HG02852 (cell line): ENCODE data around the gene ABCA3.

Experiments used
- ATAC-seq: cut with Tn5 transposase; IDR thresholded peaks from one replicate; pipeline ENCODE4 v1.9.1; 2021; ENCODE audit warnings: mild to moderate bottlenecking, moderate library complexity; ENCODE audit not compliant: unreplicated experiment

The ABCA3 gene

GRCh38 chr16:2236337-2237101 is 104.0 kb downstream of the ABCA3 start, which contains the start of gene DNASE1L2:
DNASE1L2 (plus strand) TSS chr16:2236444; CDS start chr16:2236817, 373 bp downstream.
- no peak for ATAC-seq

- ATAC-seq, result no peak
These were observed 104.7 kb downstream of the ABCA3 start for GRCh38 chr16:2235695-2236336.

DNA sequence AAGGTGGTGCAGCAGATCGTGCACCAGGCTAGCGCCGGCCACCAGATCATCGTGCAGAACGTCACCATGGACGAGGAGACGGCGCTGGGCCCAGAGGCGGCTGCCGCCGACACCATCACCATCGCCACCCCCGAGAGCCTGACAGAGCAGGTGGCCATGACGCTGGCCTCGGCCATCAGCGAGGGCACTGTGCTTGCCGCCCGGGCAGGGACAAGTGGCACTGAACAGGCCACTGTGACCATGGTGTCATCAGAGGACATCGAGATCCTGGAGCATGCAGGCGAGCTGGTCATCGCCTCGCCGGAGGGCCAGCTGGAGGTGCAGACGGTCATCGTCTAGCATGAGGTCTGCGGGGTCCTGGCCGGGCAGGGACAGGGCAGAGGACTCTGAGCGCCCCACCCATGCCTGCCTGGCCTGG is 105.3 kb downstream of the ABCA3 start:
- no peak for ATAC-seq

DNA sequence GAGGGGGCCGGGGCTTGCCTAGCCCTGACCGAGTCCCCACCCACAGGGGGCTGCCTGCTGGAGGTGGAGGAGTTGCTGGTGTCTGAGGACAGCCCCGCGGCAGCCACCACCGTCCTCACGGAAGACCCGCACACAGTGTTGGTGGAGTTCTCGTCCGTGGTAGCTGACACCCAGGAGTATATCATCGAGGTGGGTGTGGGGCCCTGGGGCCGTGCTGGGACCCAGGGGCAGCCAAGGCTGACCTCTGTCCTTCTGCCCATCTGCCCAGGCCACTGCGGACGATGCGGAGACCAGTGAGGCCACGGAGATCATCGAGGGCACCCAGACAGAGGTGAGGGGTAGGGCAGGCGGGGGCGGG is 105.7 kb downstream of the ABCA3 start:
- no peak for ATAC-seq

GRCh38 chr16:2233872-2234812 is 106.4 kb downstream of the ABCA3 start:
- no peak for ATAC-seq

GRCh38 chr16:2233046-2233775 is 107.3 kb downstream of the ABCA3 start:
- ATAC-seq, result no peak

DNA sequence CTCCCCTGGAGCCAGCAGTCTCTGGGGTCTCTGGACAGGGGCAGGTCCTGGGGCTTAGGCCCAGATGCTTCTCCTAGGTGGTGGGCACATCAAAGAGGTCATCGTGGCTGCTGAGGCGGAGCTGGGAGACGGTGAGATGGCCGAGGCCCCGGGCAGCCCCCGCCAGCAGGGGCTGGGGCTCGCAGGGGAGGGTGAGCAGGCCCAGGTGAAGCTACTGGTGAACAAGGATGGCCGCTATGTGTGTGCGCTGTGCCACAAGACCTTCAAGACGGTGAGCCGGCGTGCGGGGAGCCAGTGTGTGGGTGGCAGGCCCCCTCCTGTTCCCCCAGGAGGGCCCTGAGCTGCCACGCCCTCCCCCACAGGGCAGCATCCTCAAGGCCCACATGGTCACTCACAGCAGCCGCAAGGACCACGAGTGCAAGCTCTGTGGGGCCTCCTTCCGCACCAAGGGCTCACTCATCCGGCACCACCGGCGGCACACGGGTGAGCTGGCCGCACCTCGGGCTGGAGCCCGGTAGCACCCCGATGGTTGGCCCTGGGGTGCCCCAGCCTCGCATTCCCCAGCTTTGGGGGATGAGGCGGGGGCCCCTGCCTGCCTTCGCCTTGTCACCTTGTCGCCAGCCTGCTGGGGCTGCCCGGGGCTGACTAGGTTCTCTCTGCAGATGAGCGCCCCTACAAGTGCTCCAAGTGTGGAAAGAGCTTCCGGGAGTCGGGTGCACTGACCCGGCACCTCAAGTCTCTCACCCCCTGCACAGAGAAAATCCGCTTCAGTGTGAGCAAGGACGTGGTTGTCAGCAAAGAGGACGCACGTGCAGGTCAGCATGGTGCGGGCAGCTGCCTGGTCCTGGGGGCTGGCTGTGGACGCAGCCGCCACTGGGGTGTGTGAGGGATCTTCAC is 108.2 kb downstream of the ABCA3 start:
- ATAC-seq, result no peak

DNA sequence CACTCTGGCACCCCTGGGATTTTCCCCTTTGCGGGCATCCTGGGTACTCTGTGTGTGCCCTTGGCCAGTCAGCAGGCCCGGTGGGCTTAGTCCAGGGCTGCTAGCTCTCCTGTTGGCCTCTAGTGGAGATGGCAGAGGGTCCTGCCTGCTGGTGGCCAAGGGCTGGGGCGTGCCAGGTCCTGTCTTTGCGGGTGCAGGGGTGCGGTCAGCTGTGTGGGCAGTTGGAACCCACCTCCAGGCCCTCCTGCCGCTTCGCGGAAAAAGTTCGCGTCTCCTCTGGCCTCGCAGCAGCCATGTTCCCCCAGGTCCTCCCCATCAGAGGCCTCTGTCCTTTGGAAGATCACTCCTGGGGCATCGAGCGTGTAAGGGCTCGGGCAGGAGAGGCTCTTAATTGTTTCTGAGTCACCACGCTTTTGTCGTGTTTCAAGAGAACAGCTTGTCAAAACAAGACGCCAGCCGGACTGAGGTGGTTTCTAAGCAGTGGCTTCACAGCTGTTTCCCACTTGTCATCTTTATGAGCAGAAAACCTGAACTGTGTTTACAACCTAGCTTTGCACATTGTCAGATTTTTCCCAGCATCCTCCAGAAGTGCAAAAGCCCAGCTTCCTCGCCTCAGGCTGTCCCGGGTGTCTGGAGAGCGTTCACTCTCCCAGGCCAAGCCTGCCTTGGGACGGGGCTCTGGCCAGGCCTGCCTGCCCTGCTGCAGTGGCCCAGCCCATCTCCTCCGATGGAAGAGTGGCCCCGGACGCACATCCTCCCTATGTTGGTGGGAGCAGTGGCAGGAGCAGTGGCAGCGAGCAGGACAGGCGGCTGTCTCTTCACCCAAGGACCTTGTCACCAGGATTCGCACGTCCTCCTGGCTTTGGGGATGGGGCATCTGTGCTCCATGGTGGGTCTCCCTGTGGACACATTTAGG is 109.3 kb downstream of the ABCA3 start:
- no peak for ATAC-seq

GRCh38 chr16:2230376-2230775 is 110.2 kb downstream of the ABCA3 start:
- no peak for ATAC-seq

- ATAC-seq, result no peak
These were observed 110.8 kb downstream of the ABCA3 start for GRCh38 chr16:2229632-2230250.

DNA sequence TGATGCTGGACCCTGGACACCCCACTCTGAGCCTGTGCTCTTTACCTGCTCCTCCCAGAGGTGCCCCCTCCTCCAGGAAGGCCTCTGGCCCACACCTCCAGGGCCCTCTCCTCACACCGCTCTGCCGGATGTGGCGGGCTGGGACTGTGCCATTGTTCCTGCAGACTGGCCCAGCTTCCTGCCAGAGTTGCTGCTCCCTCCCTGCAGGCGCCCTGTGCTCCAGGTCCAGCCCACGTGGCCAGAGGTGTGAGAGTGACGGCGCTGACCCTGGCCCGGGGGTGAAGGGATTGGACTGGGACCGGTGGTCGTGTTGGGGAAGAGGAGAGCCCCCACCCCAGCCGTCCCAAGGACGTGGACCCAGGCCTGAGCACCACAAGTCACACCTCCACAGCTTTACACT is 111.4 kb downstream of the ABCA3 start:
- no peak for ATAC-seq

GRCh38 chr16:2228161-2228824 is 112.2 kb downstream of the ABCA3 start:
- ATAC-seq, result no peak

DNA sequence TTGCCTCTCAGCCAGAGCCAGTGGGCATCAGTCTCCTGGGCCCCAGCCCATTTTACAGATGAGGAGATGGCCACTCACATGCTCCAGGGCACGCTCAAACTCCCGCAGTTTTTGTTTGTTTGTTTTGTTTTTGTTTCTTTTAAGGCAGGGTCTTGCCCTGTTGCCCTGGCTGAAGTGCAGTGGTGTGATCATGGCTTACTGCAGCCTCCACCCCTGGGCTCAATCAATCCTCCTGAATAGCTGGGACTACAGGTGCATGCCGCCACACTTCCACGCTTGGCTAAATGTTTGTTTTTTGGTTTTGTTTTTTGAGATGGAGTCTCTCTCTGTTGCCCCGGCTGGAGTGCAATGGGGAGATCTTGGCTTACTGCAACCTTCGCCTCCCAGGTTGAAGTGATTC is 113.6 kb downstream of the ABCA3 start:
- no peak for ATAC-seq

DNA sequence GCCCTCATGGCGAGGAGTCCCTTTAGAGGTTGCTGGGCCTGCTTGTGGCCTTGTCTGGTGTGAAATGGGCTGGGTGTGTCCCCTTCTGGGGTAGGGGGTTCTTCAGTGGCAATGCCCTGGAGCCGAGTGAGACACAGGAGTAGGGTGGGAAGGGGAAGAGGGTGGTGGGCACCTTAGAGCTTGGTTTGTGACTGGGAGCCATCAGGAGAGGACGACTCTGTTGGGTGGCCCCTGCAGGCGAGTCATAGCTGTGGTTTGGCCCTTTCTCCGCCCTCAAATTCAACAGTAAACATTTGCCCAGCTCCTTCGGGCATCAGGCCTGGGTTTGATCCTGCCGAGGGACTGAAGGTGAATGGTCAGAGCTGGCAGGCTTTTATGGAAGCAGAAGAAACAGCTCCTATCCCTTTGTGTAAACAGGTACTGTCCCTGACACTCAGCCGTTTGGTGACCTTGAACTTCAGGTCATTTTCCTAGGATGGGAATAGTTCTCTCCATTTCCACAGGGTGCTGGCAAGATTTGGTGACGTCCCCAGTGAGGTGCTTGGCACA is 114.2 kb downstream of the ABCA3 start:
- ATAC-seq, result no peak
